Cardiac muscle cell (in vitro differentiated cells and primary cell): ENCODE measurements around the gene DENND11. TPM values are rescaled to one million over a fixed set of nuclear protein-coding genes. Genes with fewer than 3 reads are reported as not detected.

Source experiments
- DNase-seq, 2 donors: peaks; one replicate each; pipeline versions ENCODE4 v3.0.0 to v3.0.0-alpha.2; 2010 to 2017; ENCODE audit warnings: low read depth in 1 of 2, low spot score in 1 of 2
- H3K27ac ChIP-seq: fragments of 200-600 bp; sonication (generic); 2 replicates; pipeline ENCODE4 v1.5.1; 2016
- H3K27me3 ChIP-seq: fragments of 200-600 bp; sonication (generic); 2 replicates; pipeline ENCODE4 v1.6.0; 2016; ENCODE audit warnings: control low read depth
- H3K36me3 ChIP-seq: fragments of 200-600 bp; sonication (generic); 2 replicates; pipeline ENCODE4 v1.5.1; 2016; ENCODE audit warnings: control low read depth
- H3K4me1 ChIP-seq: fragments of 200-600 bp; sonication (generic); 2 replicates; pipeline ENCODE4 v1.8.1; 2017; ENCODE audit warnings: low read depth, mild to moderate bottlenecking, mixed run types
- H3K4me3 ChIP-seq: fragments of 200-600 bp; sonication (generic); 2 replicates; pipeline ENCODE4 v1.5.1; 2016; ENCODE audit warnings: mild to moderate bottlenecking
- H3K9me3 ChIP-seq: fragments of 200-600 bp; sonication (generic); 2 replicates; pipeline ENCODE4 v1.5.1; 2017; ENCODE audit warnings: low read depth, mild to moderate bottlenecking, control low read depth
- CTCF ChIP-seq: IDR thresholded peaks from 2 replicates; pipeline ENCODE4 v1.5.1; 2012; ENCODE audit warnings: low read depth, mild to moderate bottlenecking, low read length
- polyA plus RNA-seq: library from polyadenylated mRNA; unstranded; fragments of >200 nt; fragmentation: Nextera tagmentation; extraction: Ambion mirVana; gene quantifications from 2 replicates; pipeline ENCODE4 v1.2.1, GENCODE V29; 2016
- total RNA-seq: library from RNA; depleted of rRNA; stranded (reverse); fragments of >200 nt; gene quantifications from 2 replicates; pipeline ENCODE4 v1.2.3, GENCODE V29; 2016

DENND11 gene
- total and polyA plus RNA-seq, 2 experiments from 2014 or later: 5.0 to 15.5 TPM

GRCh38 chr7:141671705-141672496 is 30.1 kb downstream of the DENND11 start:
- no peak for DNase-seq
- H3K27ac ChIP-seq: no peak overlapping the region
- no peak for TF ChIP-seq CTCF
- H3K4me1 ChIP-seq: no peaks in the 10 kb centered on the region
- no peaks in the 10 kb centered on the region for H3K9me3 ChIP-seq
- no peaks in the 10 kb centered on the region for H3K36me3 ChIP-seq
- H3K4me3 ChIP-seq: no peak overlapping the region
- no peaks in the 10 kb centered on the region for H3K27me3 ChIP-seq

- TF ChIP-seq CTCF: no peak
- no peak overlapping the region for H3K27ac ChIP-seq
- DNase-seq: no peak
- no peak overlapping the region for H3K4me3 ChIP-seq
- H3K27me3 ChIP-seq: no peaks in the 10 kb centered on the region
- no peaks in the 10 kb centered on the region for H3K9me3 ChIP-seq
- peaks cover 7% of the 10 kb centered on the region for H3K36me3 ChIP-seq
- H3K4me1 ChIP-seq: no peaks in the 10 kb centered on the region
Measured at GRCh38 chr7:141668853-141669252, 33.1 kb downstream of the DENND11 start.

GRCh38 chr7:141666071-141666470 is 35.9 kb downstream of the DENND11 start:
- Histone ChIP-seq H3K4me1 (no peaks in the 10 kb centered on the region), H3K27ac (no peak overlapping the region), H3K36me3 (peaks cover 28% of the 10 kb centered on the region), H3K27me3 (no peaks in the 10 kb centered on the region), H3K4me3 (no peak overlapping the region), H3K9me3 (no peaks in the 10 kb centered on the region)
- TF ChIP-seq CTCF: no peak
- no peak for DNase-seq

- no peaks in the 10 kb centered on the region for H3K9me3 ChIP-seq
- no peaks in the 10 kb centered on the region for H3K4me1 ChIP-seq
- H3K4me3 ChIP-seq: no peak overlapping the region
- H3K36me3 ChIP-seq: peaks cover 31% of the 10 kb centered on the region
- no peaks in the 10 kb centered on the region for H3K27me3 ChIP-seq
- DNase-seq: no peak
- no peak for TF ChIP-seq CTCF
- no peak overlapping the region for H3K27ac ChIP-seq
Measured at GRCh38 chr7:141665208-141666035, 36.5 kb downstream of the DENND11 start.

GRCh38 chr7:141664450-141664849 is 37.5 kb downstream of the DENND11 start:
- peaks cover 31% of the 10 kb centered on the region for H3K36me3 ChIP-seq
- H3K9me3 ChIP-seq: no peaks in the 10 kb centered on the region
- H3K4me1 ChIP-seq: no peaks in the 10 kb centered on the region
- no peak for TF ChIP-seq CTCF
- H3K4me3 ChIP-seq: no peak overlapping the region
- H3K27ac ChIP-seq: no peak overlapping the region
- no peak for DNase-seq
- H3K27me3 ChIP-seq: no peaks in the 10 kb centered on the region
